ENCODE results near the gene SKA3.
A peak's percentile ranks its signal among the peaks of the same experiment; 100 is the strongest.

DNA sequence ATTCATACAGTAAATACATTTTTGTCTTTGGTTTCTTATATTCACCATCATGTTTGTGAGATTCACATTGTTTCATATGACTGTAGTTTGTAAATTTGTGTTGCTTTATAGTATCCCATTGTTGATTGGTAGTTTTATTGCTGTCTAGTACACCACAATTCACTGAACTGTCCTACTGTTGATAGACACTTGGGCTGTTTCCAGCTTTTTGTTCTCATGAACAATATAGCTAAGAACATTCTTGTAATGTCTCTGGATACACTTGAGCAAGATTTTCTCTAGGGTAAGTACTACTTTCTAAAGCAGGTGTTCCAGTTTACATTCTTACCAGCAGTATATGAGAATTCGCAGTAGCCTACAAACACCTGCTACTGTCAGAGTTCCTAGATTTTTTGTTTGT is 37.8 kb downstream of the SKA3 start:
- TF ChIP-seq POLR2A (IDR thresholded peaks at IDR 0.05): no peak
- TF ChIP-seq, protein P1, sequence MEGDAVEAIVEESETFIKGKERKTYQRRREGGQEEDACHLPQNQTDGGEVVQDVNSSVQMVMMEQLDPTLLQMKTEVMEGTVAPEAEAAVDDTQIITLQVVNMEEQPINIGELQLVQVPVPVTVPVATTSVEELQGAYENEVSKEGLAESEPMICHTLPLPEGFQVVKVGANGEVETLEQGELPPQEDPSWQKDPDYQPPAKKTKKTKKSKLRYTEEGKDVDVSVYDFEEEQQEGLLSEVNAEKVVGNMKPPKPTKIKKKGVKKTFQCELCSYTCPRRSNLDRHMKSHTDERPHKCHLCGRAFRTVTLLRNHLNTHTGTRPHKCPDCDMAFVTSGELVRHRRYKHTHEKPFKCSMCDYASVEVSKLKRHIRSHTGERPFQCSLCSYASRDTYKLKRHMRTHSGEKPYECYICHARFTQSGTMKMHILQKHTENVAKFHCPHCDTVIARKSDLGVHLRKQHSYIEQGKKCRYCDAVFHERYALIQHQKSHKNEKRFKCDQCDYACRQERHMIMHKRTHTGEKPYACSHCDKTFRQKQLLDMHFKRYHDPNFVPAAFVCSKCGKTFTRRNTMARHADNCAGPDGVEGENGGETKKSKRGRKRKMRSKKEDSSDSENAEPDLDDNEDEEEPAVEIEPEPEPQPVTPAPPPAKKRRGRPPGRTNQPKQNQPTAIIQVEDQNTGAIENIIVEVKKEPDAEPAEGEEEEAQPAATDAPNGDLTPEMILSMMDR (IDR thresholded peaks at IDR 0.05): peak in 1 of 7 experiments; percentile 8
